GM06990 (cell line): Measurements from ENCODE around the gene TAPT1.
"Not testable (repeated sequence)": the region's sequence is repeated elsewhere in the genome, so short reads cannot be mapped to it uniquely, and the experiment has no call there.

ENCODE experiments used
- DNase-seq: peaks from one replicate; pipeline ENCODE4 v3.0.0-alpha.2; 2011; ENCODE audit not compliant: insufficient read length; ENCODE audit errors: extremely low read depth
- H3K27me3 ChIP-seq: replicated peaks from 2 replicates; pipeline ENCODE4 v1.6.0; 2011; ENCODE audit warnings: low read length; ENCODE audit not compliant: control insufficient read depth, insufficient read depth
- H3K36me3 ChIP-seq: 2 replicates; pipeline ENCODE4 v1.5.1; 2011; ENCODE audit warnings: low read length; ENCODE audit not compliant: control insufficient read depth, insufficient read depth
- H3K4me3 ChIP-seq: replicated peaks from 2 replicates; pipeline ENCODE4 v1.5.1; 2011; ENCODE audit warnings: low read depth, mild to moderate bottlenecking, control low read depth, low read length
- TF ChIP-seq, protein P1 (sequence below): IDR thresholded peaks from 2 replicates; pipeline ENCODE4 v1.5.1; 2011; ENCODE audit warnings: low read length, control low read depth, mild to moderate bottlenecking, inconsistent platforms; ENCODE audit not compliant: insufficient read depth, poor library complexity, severe bottlenecking

TAPT1 gene

DNA sequence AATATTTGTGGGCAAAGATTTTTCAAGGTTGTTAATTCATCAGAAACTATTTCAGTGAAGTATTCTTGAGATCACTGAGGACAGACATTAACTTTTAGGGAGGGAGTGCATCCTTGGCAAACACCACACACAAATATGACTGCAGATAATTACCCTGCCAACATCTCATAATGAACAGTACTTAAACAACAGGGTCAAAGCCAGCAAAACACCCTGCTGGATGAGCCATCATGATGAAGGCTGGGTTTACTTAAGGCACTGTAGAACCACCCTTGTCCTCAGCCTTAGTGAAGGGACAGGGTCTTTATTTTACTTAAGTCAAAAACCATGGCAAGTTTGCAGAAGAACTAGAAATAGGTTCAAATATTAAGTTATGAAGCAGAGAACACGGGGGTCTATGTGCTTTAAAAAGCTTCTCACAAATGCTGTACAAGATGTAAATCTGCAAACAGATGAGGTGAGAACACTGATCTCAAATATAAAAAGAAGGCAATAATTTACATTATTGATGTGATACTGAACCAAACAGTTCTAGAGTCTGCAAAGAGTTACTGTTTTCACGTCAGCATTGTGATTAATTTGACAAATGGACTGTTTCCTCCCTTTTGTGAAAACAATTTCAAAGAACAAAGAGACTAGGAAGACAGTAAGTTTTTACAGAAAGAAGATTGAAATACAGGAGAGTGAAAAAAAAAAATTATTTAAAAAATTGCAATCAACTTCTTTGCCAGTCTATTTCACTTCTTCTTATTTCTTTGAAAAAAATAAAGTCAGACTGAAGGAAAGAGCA, 28.2 kb downstream of the TAPT1 start:
- H3K27me3 ChIP-seq: no peaks in the 10 kb centered on the region
- no peak for DNase-seq
- TF ChIP-seq, protein P1, sequence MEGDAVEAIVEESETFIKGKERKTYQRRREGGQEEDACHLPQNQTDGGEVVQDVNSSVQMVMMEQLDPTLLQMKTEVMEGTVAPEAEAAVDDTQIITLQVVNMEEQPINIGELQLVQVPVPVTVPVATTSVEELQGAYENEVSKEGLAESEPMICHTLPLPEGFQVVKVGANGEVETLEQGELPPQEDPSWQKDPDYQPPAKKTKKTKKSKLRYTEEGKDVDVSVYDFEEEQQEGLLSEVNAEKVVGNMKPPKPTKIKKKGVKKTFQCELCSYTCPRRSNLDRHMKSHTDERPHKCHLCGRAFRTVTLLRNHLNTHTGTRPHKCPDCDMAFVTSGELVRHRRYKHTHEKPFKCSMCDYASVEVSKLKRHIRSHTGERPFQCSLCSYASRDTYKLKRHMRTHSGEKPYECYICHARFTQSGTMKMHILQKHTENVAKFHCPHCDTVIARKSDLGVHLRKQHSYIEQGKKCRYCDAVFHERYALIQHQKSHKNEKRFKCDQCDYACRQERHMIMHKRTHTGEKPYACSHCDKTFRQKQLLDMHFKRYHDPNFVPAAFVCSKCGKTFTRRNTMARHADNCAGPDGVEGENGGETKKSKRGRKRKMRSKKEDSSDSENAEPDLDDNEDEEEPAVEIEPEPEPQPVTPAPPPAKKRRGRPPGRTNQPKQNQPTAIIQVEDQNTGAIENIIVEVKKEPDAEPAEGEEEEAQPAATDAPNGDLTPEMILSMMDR: no peak

DNA sequence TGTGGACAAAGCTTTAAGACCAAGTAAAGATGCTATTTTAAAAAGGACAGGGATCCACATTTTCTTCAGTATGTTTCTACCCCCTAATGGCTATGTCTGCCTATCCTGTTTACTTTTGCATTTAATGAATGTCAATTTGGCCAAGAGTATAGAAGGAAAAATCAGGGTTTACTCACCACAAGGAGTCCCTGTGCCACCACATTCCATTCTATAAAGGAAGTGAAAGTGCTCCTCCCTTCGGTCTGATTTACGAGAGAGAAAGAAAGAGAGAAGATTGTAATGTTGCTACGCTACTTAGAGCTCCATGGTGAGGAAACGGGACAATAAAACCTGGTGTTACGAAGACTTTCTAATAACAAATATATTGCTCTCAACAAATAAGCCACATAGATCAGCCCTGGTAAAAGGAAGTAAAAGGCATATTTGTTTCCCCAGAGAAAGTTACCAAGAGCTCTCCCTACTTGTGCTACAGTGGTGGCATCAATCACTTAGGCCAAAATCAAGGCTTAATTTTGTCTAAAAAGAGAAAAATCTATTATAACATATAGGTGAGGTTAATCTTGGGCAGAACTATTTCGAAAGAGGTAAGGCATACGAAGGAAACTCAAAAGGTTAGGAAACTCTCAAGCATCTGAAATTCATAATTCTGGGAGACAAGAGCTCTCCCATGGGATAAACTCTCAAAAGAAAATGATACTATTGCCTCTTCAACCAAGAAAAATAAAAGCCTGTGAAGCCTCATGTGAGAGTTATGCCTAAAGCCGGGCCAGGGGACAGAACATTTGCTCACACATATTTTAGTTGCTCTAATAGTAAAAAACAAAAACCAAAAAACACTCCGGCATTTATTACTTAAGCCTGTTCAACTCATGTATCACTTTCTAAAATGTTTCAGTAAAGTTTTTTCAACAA, 29.5 kb downstream of the TAPT1 start:
- DNase-seq: no peak
- H3K27me3 ChIP-seq: no peaks in the 10 kb centered on the region
- no peaks in the 10 kb centered on the region for H3K36me3 ChIP-seq
- no peak overlapping the region for H3K4me3 ChIP-seq
- TF ChIP-seq, protein P1: peak; percentile 4

More for the DNA sequence above, 28.2 kb downstream of the TAPT1 start:
- Histone ChIP-seq H3K4me3 (no peak overlapping the region), H3K36me3 (no peaks in the 10 kb centered on the region)

GRCh38 chr4:16195209-16195608, 31.1 kb downstream of the TAPT1 start:
- DNase-seq: no peak
- no peaks in the 10 kb centered on the region for H3K27me3 ChIP-seq
- TF ChIP-seq, protein P1: no peak
- no peaks in the 10 kb centered on the region for H3K36me3 ChIP-seq
- H3K4me3 ChIP-seq: no peak overlapping the region

GRCh38 chr4:16194798-16195197, 31.5 kb downstream of the TAPT1 start:
- not testable (repeated sequence) for H3K36me3 ChIP-seq, H3K4me3 ChIP-seq, H3K27me3 ChIP-seq, DNase-seq

DNA sequence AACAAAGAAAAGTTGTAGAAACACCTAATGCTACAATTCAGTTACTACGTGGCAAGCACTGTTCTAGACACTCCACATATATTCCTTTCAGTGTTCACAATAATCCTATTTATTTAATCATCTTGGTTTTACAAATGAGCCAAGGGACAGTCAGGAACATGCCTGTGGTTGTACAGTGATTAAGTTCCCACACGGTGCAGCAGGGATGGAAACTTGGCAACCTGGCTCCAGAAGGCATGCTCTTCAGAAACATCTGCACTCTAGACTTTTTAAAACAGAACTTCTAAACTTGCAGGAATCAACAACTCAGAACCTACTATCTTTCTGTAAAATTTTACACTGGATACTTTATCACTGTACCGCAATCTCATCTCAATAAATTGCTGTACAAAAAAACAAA, 32.1 kb downstream of the TAPT1 start:
- DNase-seq: no peak
- Histone ChIP-seq H3K36me3 (peaks cover 2% of the 10 kb centered on the region), H3K27me3 (no peaks in the 10 kb centered on the region), H3K4me3 (no peak overlapping the region)
- TF ChIP-seq, protein P1: no peak
